Measurements from ENCODE around the gene TPGS1. TPM values are rescaled to one million over a fixed set of nuclear protein-coding genes. Genes with fewer than 3 reads are reported as not detected.

TPGS1 gene
- total and polyA plus RNA-seq, 2 of the 8 experiments (the other 6 are each of a cell fraction or from before 2014, with no cell fraction given), result 9.1 to 10.6 TPM

DNA sequence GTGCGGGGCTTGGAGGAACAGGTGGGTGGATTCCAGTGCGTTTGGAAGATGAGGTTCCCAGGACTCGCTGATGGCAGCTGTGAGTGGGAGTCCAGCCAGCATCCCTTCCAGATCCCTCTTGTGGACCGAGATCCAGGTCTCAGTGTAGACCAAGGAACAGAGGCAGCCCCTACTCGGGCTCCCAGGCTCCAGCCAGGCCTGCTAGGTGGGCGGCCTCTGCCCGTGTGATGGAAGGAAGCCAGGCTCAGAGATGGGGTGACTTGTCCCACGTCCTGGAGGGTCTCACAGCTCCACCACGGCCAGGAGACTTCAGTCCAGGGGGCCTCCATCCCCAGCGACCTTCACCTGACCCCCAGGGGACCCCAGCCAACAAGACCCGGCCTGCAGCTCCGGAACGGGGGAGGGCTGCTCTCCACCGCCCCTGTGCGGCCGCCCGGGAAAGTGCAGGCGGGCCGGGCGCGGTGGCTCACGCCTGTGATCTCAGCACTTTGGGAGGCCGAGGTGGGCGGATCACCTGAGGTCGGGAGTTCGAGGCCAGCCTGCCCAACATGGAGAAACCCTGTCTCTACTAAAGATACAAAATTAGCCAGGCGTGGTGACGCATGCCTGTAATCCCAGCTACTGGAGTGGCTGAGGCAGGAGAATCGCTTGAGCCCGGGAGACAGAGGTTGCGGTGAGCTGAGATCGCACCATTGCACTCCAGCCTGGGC lies 11.7 kb upstream of the TPGS1 start (continued):
- TF ChIP-seq, protein P1, sequence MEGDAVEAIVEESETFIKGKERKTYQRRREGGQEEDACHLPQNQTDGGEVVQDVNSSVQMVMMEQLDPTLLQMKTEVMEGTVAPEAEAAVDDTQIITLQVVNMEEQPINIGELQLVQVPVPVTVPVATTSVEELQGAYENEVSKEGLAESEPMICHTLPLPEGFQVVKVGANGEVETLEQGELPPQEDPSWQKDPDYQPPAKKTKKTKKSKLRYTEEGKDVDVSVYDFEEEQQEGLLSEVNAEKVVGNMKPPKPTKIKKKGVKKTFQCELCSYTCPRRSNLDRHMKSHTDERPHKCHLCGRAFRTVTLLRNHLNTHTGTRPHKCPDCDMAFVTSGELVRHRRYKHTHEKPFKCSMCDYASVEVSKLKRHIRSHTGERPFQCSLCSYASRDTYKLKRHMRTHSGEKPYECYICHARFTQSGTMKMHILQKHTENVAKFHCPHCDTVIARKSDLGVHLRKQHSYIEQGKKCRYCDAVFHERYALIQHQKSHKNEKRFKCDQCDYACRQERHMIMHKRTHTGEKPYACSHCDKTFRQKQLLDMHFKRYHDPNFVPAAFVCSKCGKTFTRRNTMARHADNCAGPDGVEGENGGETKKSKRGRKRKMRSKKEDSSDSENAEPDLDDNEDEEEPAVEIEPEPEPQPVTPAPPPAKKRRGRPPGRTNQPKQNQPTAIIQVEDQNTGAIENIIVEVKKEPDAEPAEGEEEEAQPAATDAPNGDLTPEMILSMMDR (IDR thresholded peaks at IDR 0.05; ENCODE audit: control extremely low read depth in 1 of 3, insufficient read depth in 1 of 3, low read depth in 1 of 3, low read length in 3 of 3), result peak; percentile 79 to 82 (median 80)
- peak; percentile 82 for TF ChIP-seq KDM1A (IDR thresholded peaks at IDR 0.05; ENCODE audit: borderline replicate concordance, low read length)
- no peak for TF ChIP-seq GTF2F1 (IDR thresholded peaks at IDR 0.05; ENCODE audit: borderline replicate concordance, low read depth, low read length)
- no peak for TF ChIP-seq CBX8 (IDR thresholded peaks at IDR 0.05; ENCODE audit: borderline replicate concordance, low read depth, low read length)
- TF ChIP-seq, protein P2, sequence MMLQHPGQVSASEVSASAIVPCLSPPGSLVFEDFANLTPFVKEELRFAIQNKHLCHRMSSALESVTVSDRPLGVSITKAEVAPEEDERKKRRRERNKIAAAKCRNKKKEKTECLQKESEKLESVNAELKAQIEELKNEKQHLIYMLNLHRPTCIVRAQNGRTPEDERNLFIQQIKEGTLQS (IDR thresholded peaks at IDR 0.05; ENCODE audit: insufficient read depth, low read depth, low read length), result no peak
- peak; percentile 87; the same call in 1 of the 2 replicates for TF ChIP-seq EGR1 (IDR thresholded peaks at IDR 0.05; ENCODE audit: borderline replicate concordance, low read depth, low read length)
